ENCODE data around the gene ZDHHC19. TPM values are rescaled to one million over a fixed set of nuclear protein-coding genes. Genes with fewer than 3 reads are reported as not detected.

Gene ZDHHC19
- total RNA-seq (under 1 TPM in 1 of 4 donors, not detected in 3; 0.99 TPM), polyA plus RNA-seq (under 1 TPM in 1 of 3 donors, not detected in 2; 0.38 TPM)

GRCh38 chr3:196210673-196211556 lies at the start of gene ZDHHC19:
Gene ZDHHC19 (minus strand): TSS chr3:196211400. CDS start chr3:196211315, 85 bp downstream.
- Histone ChIP-seq H3K9me3 (no peaks in the 10 kb centered on the region), H3K4me1 (peaks cover 0 to 10% (median 6%) of the 10 kb centered on the region in 4 donors), H3K4me3 (no peak within 1 kb of the TSS), H3K36me3 (no peaks in the 10 kb centered on the region), H3K27me3 (peaks cover 0 to 14% (median 6%) of the 10 kb centered on the region in 3 donors), H3K27ac (no peak within 1 kb of the TSS)
- intact Hi-C loops (cut with DNase I): no loop called here
- 74 to 80% methylated on average over 23 of the region's 23 CpGs for WGBS, 2 donors
- TF ChIP-seq EP300 (IDR thresholded peaks at IDR 0.05) (no peak), POLR2AphosphoS5 (IDR thresholded peaks at IDR 0.05) (no peak), POLR2A (IDR thresholded peaks at IDR 0.05) (no peak), CTCF (IDR thresholded peaks at IDR 0.05) (no peak)
- no peak for DNase-seq

GRCh38 chr3:196260784-196261183 lies 49.6 kb upstream of the ZDHHC19 start:
- no peaks in the 10 kb centered on the region for H3K9me3 ChIP-seq
- TF ChIP-seq POLR2A (IDR thresholded peaks at IDR 0.05): no peak
- no peak for TF ChIP-seq POLR2AphosphoS5 (IDR thresholded peaks at IDR 0.05)
- TF ChIP-seq EP300 (IDR thresholded peaks at IDR 0.05): no peak
- no peak for TF ChIP-seq CTCF (IDR thresholded peaks at IDR 0.05)
- no peak for DNase-seq
- 98 to 99% methylated on average over 4 of the region's 4 CpGs for WGBS, 2 donors
- H3K27ac ChIP-seq: no peak overlapping the region
- intact Hi-C loops (cut with DNase I): no loop called here
- H3K36me3 ChIP-seq: peaks cover 0 to 59% (median 12%) of the 10 kb centered on the region in 4 donors
- H3K4me1 ChIP-seq: no peaks in the 10 kb centered on the region
- H3K4me3 ChIP-seq: no peak overlapping the region
- H3K27me3 ChIP-seq: no peaks in the 10 kb centered on the region

GRCh38 chr3:196255776-196256175 lies 44.6 kb upstream of the ZDHHC19 start:
- Histone ChIP-seq H3K36me3 (peaks cover 0 to 41% (median 11%) of the 10 kb centered on the region in 4 donors), H3K27me3 (no peaks in the 10 kb centered on the region), H3K4me1 (no peaks in the 10 kb centered on the region), H3K9me3 (no peaks in the 10 kb centered on the region), H3K27ac (no peak overlapping the region), H3K4me3 (no peak overlapping the region)
- intact Hi-C loops (cut with DNase I): no loop called here
- TF ChIP-seq CTCF (IDR thresholded peaks at IDR 0.05) (no peak), EP300 (IDR thresholded peaks at IDR 0.05) (no peak), POLR2A (IDR thresholded peaks at IDR 0.05) (no peak), POLR2AphosphoS5 (IDR thresholded peaks at IDR 0.05) (no peak)
- 33 to 82% methylated on average over 1 of the region's 1 CpG for WGBS, 2 donors
- DNase-seq: no peak

GRCh38 chr3:196254376-196255283 lies 43.4 kb upstream of the ZDHHC19 start:
- Histone ChIP-seq H3K36me3 (peaks cover 0 to 37% (median 11%) of the 10 kb centered on the region in 4 donors), H3K9me3 (no peaks in the 10 kb centered on the region), H3K27me3 (no peaks in the 10 kb centered on the region), H3K27ac (no peak overlapping the region), H3K4me1 (no peaks in the 10 kb centered on the region), H3K4me3 (no peak overlapping the region)
- DNase-seq: no peak
- 22 to 58% methylated on average over 5 of the region's 5 CpGs for WGBS, 2 donors
- TF ChIP-seq POLR2A (IDR thresholded peaks at IDR 0.05) (no peak), EP300 (IDR thresholded peaks at IDR 0.05) (no peak), CTCF (IDR thresholded peaks at IDR 0.05) (no peak), POLR2AphosphoS5 (IDR thresholded peaks at IDR 0.05) (no peak)
- intact Hi-C loops (cut with DNase I): no loop called here
